ENCODE data around the gene TMCC1. TPM values are rescaled to one million over a fixed set of nuclear protein-coding genes. Genes with fewer than 3 reads are reported as not detected.
"Not testable (repeated sequence)": the region's sequence is repeated elsewhere in the genome, so short reads cannot be mapped to it uniquely, and the experiment has no call there.

TMCC1 gene
- total RNA-seq, 1 donor from 2014 or later, result 25.9 TPM

GRCh38 chr3:129758306-129758705, 135.2 kb downstream of the TMCC1 start:
- no peak for TF ChIP-seq CTCF (IDR thresholded peaks at IDR 0.05)
- CTCF ChIA-PET, result no interaction called here
- Mint-ChIP-seq H3K27ac (no peak overlapping the region), H3K4me1 (no peaks in the 10 kb centered on the region), H3K27me3 (no peaks in the 10 kb centered on the region), H3K9me3 (peaks cover 9% of the 10 kb centered on the region), H3K36me3 (ENCODE audit: low read depth) (peaks cover 21% of the 10 kb centered on the region), H3K4me3 (no peak overlapping the region)
- POLR2A ChIA-PET, result no interaction called here
- intact Hi-C loops (cut with micrococcal nuclease), result no loop called here
- DNase-seq (no peak), ATAC-seq (ENCODE audit: low read depth) (no peak)

GRCh38 chr3:129756871-129757270, 136.6 kb downstream of the TMCC1 start:
- Mint-ChIP-seq H3K4me1 (no peaks in the 10 kb centered on the region), H3K9me3 (peaks cover 16% of the 10 kb centered on the region), H3K27me3 (no peaks in the 10 kb centered on the region), H3K27ac (no peak overlapping the region), H3K36me3 (ENCODE audit: low read depth) (peaks cover 33% of the 10 kb centered on the region), H3K4me3 (no peak overlapping the region)
- ChIA-PET POLR2A (no interaction called here), CTCF (no interaction called here)
- intact Hi-C loops (cut with micrococcal nuclease), result no loop called here
- DNase-seq (no peak), ATAC-seq (ENCODE audit: low read depth) (no peak)
- no peak for TF ChIP-seq CTCF (IDR thresholded peaks at IDR 0.05)

GRCh38 chr3:129751105-129751504, 142.4 kb downstream of the TMCC1 start:
- DNase-seq; POLR2A ChIA-PET; H3K27me3 Mint-ChIP-seq; H3K4me3 Mint-ChIP-seq; ATAC-seq (ENCODE audit: low read depth); CTCF ChIA-PET; H3K4me1 Mint-ChIP-seq; H3K27ac Mint-ChIP-seq; intact Hi-C loops (cut with micrococcal nuclease): not testable (repeated sequence)
- H3K9me3 Mint-ChIP-seq, result peaks cover 16% of the 10 kb centered on the region
- H3K36me3 Mint-ChIP-seq (ENCODE audit: low read depth), result peaks cover 21% of the 10 kb centered on the region

GRCh38 chr3:129749692-129750091, 143.8 kb downstream of the TMCC1 start:
- H3K9me3 Mint-ChIP-seq, result peaks cover 16% of the 10 kb centered on the region
- CTCF ChIA-PET, result no interaction called here
- peaks cover 3% of the 10 kb centered on the region for H3K4me1 Mint-ChIP-seq
- no peak overlapping the region for H3K4me3 Mint-ChIP-seq
- H3K27ac Mint-ChIP-seq, result no peak overlapping the region
- POLR2A ChIA-PET, result no interaction called here
- no peak for DNase-seq
- ATAC-seq (ENCODE audit: low read depth), result no peak
- TF ChIP-seq CTCF (IDR thresholded peaks at IDR 0.05), result no peak
- intact Hi-C loops (cut with micrococcal nuclease), result no loop called here
- peaks cover 18% of the 10 kb centered on the region for H3K36me3 Mint-ChIP-seq (ENCODE audit: low read depth)
- H3K27me3 Mint-ChIP-seq, result no peaks in the 10 kb centered on the region

- H3K27ac Mint-ChIP-seq, result no peak overlapping the region
- H3K4me1 Mint-ChIP-seq, result peaks cover 5% of the 10 kb centered on the region
- TF ChIP-seq CTCF (IDR thresholded peaks at IDR 0.05), result no peak
- H3K4me3 Mint-ChIP-seq, result no peak overlapping the region
- ATAC-seq (ENCODE audit: low read depth) (no peak), DNase-seq (no peak)
- ChIA-PET CTCF (no interaction called here), POLR2A (no interaction called here)
- peaks cover 5% of the 10 kb centered on the region for H3K9me3 Mint-ChIP-seq
- peaks cover 9% of the 10 kb centered on the region for H3K36me3 Mint-ChIP-seq (ENCODE audit: low read depth)
- intact Hi-C loops (cut with micrococcal nuclease), result no loop called here
- no peaks in the 10 kb centered on the region for H3K27me3 Mint-ChIP-seq
Measured at GRCh38 chr3:129747992-129748391, 145.5 kb downstream of the TMCC1 start.

GRCh38 chr3:129747136-129747535, 146.4 kb downstream of the TMCC1 start:
- peaks cover 2% of the 10 kb centered on the region for H3K36me3 Mint-ChIP-seq (ENCODE audit: low read depth)
- intact Hi-C loops (cut with micrococcal nuclease), result no loop called here
- H3K4me3 Mint-ChIP-seq, result no peak overlapping the region
- H3K4me1 Mint-ChIP-seq, result peaks cover 13% of the 10 kb centered on the region
- ATAC-seq (ENCODE audit: low read depth) (no peak), DNase-seq (no peak)
- CTCF ChIA-PET, result no interaction called here
- H3K27me3 Mint-ChIP-seq, result no peaks in the 10 kb centered on the region
- POLR2A ChIA-PET, result no interaction called here
- TF ChIP-seq CTCF (IDR thresholded peaks at IDR 0.05), result no peak
- no peaks in the 10 kb centered on the region for H3K9me3 Mint-ChIP-seq
- no peak overlapping the region for H3K27ac Mint-ChIP-seq

Data from activated B cell treated with CpG ODN at 0.5 μM for 24 hours (primary cell).